K562 (cell line): ENCODE data around the gene PROM2. TPM values are rescaled to one million over a fixed set of nuclear protein-coding genes. Genes with fewer than 3 reads are reported as not detected.

Experiments used
- ATAC-seq: fragments of 200-7000 bp; cut with Tn5 transposase; 3 replicates; pipeline ENCODE4 v1.9.1; 2020; ENCODE audit warnings: moderate library complexity
- BruUV-seq: library from RNA; stranded (reverse); fragments of 400-500 nt; replicated peaks from 2 replicates; lab custom pipeline; 2021; lab: Mats Ljungman, UMichigan
- CTCF ChIA-PET: fragments of 300-600 bp; formaldehyde crosslinking; extraction: SDS; loops from one replicate; lab custom pipeline; 2021; ENCODE audit warnings: low intra/inter-chr PET ratio; lab: Yijun Ruan, JAX
- POLR2A ChIA-PET: fragments of 300-600, 350-650 bp; sonication (Branson Sonifier 250); formaldehyde crosslinking; extraction: SDS; loops from one replicate; lab custom pipeline; 2021; ENCODE audit warnings: antibody characterized with exemption, inconsistent platforms; lab: Yijun Ruan, JAX
- DNase-seq, 4 experiments: peaks; one replicate each; pipeline versions ENCODE4 v3.0.0 to v3.0.0-alpha.2; 2011 to 2018; ENCODE audit warnings: low spot score in 3 of 4, mixed read lengths in 3 of 4; ENCODE audit errors: extremely low read depth in 1 of 4
- FAIRE-seq: peaks from 2 replicates; lab custom pipeline; 2011; peaks lifted over from hg19 to GRCh38; lab: Jason Lieb, UNC
- H2AFZ ChIP-seq: 2 replicates; pipeline ENCODE4 v1.6.0; 2011; ENCODE audit warnings: low read depth, low read length, control low read depth, inconsistent platforms
- H3K27ac ChIP-seq: fragments of 200-600 bp; 3 replicates; pipeline ENCODE4 v1.8.0; 2011; ENCODE audit warnings: low read depth, mild to moderate bottlenecking, control low read depth, inconsistent platforms, low read length, moderate library complexity, mixed read lengths; ENCODE audit errors: extremely low read depth
- H3K27me3 ChIP-seq, 2 experiments: fragments of 300-600 bp in 1 of 2; 2 replicates in 1 of 2; 3 replicates in 1 of 2; pipeline versions ENCODE4 v1.6.0 to v1.8.0; 2011; ENCODE audit warnings: inconsistent platforms in 2 of 2, low read length in 2 of 2, mild to moderate bottlenecking in 1 of 2, mixed read lengths in 1 of 2, moderate library complexity in 1 of 2; ENCODE audit not compliant: control insufficient read depth in 2 of 2, insufficient read depth in 2 of 2
- H3K36me3 ChIP-seq: fragments of 300-600 bp; 3 replicates; pipeline ENCODE4 v1.8.0; 2011; ENCODE audit warnings: mild to moderate bottlenecking, low read length, inconsistent platforms; ENCODE audit not compliant: control insufficient read depth, insufficient read depth
- H3K4me1 ChIP-seq, 2 experiments: fragments of 200-600 bp in 1 of 2; replicated peaks in 1 of 2; 2 replicates in 1 of 2; 3 replicates in 1 of 2; pipeline versions ENCODE4 v1.5.1 to v1.8.0; 2011; ENCODE audit warnings: inconsistent platforms in 2 of 2, low read length in 2 of 2, mild to moderate bottlenecking in 1 of 2, mixed read lengths in 1 of 2, moderate library complexity in 1 of 2; ENCODE audit not compliant: control insufficient read depth in 2 of 2, insufficient read depth in 2 of 2
- H3K4me2 ChIP-seq: 2 replicates; pipeline ENCODE4 v1.6.1; 2011; ENCODE audit warnings: low read length, control low read depth, inconsistent platforms, mixed read lengths; ENCODE audit not compliant: insufficient read depth
- H3K4me3 ChIP-seq: fragments of 200-600 bp; sonication (generic), shearing (Covaris generic); 2 replicates; pipeline ENCODE4 v1.5.1; 2016; ENCODE audit warnings: control low read depth, inconsistent platforms
- H3K79me2 ChIP-seq: fragments of 200-600 bp; 3 replicates; pipeline ENCODE4 v1.8.0; 2011; ENCODE audit warnings: low read length, inconsistent platforms; ENCODE audit not compliant: control insufficient read depth, insufficient read depth
- H3K9ac ChIP-seq, 2 experiments: 2 replicates each; pipeline versions ENCODE4 v1.6.0 to v1.6.1; 2011; ENCODE audit warnings: low read depth in 2 of 2, low read length in 2 of 2, control low read depth in 1 of 2, inconsistent platforms in 1 of 2, mild to moderate bottlenecking in 1 of 2, mixed read lengths in 1 of 2; ENCODE audit not compliant: insufficient read depth in 1 of 2
- H3K9me1 ChIP-seq: one replicate; pipeline ENCODE4 v1.6.0; 2011; ENCODE audit warnings: inconsistent platforms, mild to moderate bottlenecking, low read length, moderate library complexity; ENCODE audit not compliant: control insufficient read depth, insufficient read depth
- H3K9me3 ChIP-seq: replicated peaks from 2 replicates; pipeline ENCODE4 v1.5.1; 2011; ENCODE audit warnings: low read depth, low read length, inconsistent platforms; ENCODE audit not compliant: control insufficient read depth, insufficient read depth
- H4K20me1 ChIP-seq: replicated peaks from 2 replicates; pipeline ENCODE4 v1.6.1; 2011; ENCODE audit warnings: low read length, inconsistent platforms, mixed read lengths; ENCODE audit not compliant: control insufficient read depth, insufficient read depth
- FOXA3 ChIP-seq, 2 experiments: fragments of 450-650 bp in 1 of 2; sonication (generic) in 1 of 2; formaldehyde crosslinking; IDR thresholded peaks in 1 of 2; conservative IDR thresholded peaks in 1 of 2; 2 replicates each; pipeline versions ENCODE4 v1.4.0 to v1.8.0; 2020 to 2022; ENCODE audit warnings: mild to moderate bottlenecking in 2 of 2, missing genetic modification reagents in 1 of 2
- GATAD2A ChIP-seq: fragments of 450-650 bp; IDR thresholded peaks from 2 replicates; pipeline ENCODE4 v1.6.1; 2017
- HEY1 ChIP-seq: fragments of 250-450 bp; sonication (Bioruptor Pico); IDR thresholded peaks from 2 replicates; pipeline ENCODE4 v1.5.0; 2020; ENCODE audit warnings: mild to moderate bottlenecking, moderate library complexity, borderline replicate concordance
- MAX ChIP-seq: sonication (generic); formaldehyde crosslinking; IDR thresholded peaks from 2 replicates; pipeline ENCODE4 v1.9.0; 2022; ENCODE audit warnings: mild to moderate bottlenecking, missing genetic modification reagents
- MCM7 ChIP-seq, 2 experiments: fragments of 450-650 bp; IDR thresholded peaks; 2 replicates each; pipeline ENCODE4 v1.6.1; 2016 to 2018
- MNT ChIP-seq, 2 experiments: fragments of 450-650 bp; conservative IDR thresholded peaks; 2 replicates each; pipeline ENCODE4 v1.6.1; 2017; ENCODE audit warnings: mild to moderate bottlenecking in 2 of 2, moderate library complexity in 2 of 2
- PBX2 ChIP-seq, 2 experiments: IDR thresholded peaks in 1 of 2; conservative IDR thresholded peaks in 1 of 2; 2 replicates each; pipeline ENCODE4 v1.6.1; 2016; ENCODE audit warnings: low read depth in 2 of 2, mild to moderate bottlenecking in 1 of 2, missing compliant biosample characterization in 1 of 2, missing genetic modification characterization in 1 of 2, moderate library complexity in 1 of 2
- POLR2AphosphoS2 ChIP-seq: IDR thresholded peaks from 2 replicates; pipeline ENCODE4 v1.6.1; 2012; ENCODE audit warnings: low read length, improper control_type of control experiment
- POLR2B ChIP-seq: fragments of 450-650 bp; IDR thresholded peaks from 2 replicates; pipeline ENCODE4 v1.6.1; 2018; ENCODE audit warnings: low read depth; ENCODE audit not compliant: partially characterized antibody
- POU5F1 ChIP-seq: fragments of 150-350 bp; IDR thresholded peaks from 2 replicates; pipeline ENCODE4 v1.6.1; 2014; ENCODE audit warnings: borderline replicate concordance, low read length, low read depth, mild to moderate bottlenecking; ENCODE audit not compliant: partially characterized antibody
- SNRNP70 ChIP-seq: fragments of 200-400 bp; formaldehyde crosslinking; optimal IDR thresholded peaks from 2 replicates; pipeline ENCODE3; 2017; ENCODE audit warnings: low read depth, low read length
- SREBF2 ChIP-seq: sonication (generic); formaldehyde crosslinking; IDR thresholded peaks from 2 replicates; pipeline ENCODE4 v1.4.0; 2020; ENCODE audit warnings: mild to moderate bottlenecking, missing genetic modification reagents
- TFE3 ChIP-seq: fragments of 450-650 bp; formaldehyde crosslinking; IDR thresholded peaks from 2 replicates; pipeline ENCODE4 v1.4.0; 2020; ENCODE audit warnings: mild to moderate bottlenecking, mixed read lengths
- ZNF3 ChIP-seq: fragments of 250-450 bp; sonication (Bioruptor Pico); IDR thresholded peaks from 2 replicates; pipeline ENCODE4 v1.5.0; 2021; ENCODE audit warnings: mild to moderate bottlenecking, moderate library complexity
- ZNF445 ChIP-seq: fragments of 250-450 bp; sonication (Bioruptor Pico); IDR thresholded peaks from 2 replicates; pipeline ENCODE4 v1.4.0; 2020; ENCODE audit warnings: low read depth, mild to moderate bottlenecking, moderate library complexity
- ZNF830 ChIP-seq: fragments of 250-450 bp; sonication (Bioruptor Pico); IDR thresholded peaks from 2 replicates; pipeline ENCODE4 v1.5.0; 2021; ENCODE audit warnings: mild to moderate bottlenecking
- WGBS: fragments of 100-300 bp; shearing (Covaris generic); methylation state at CpG from one replicate; pipeline ENCODE4 v1.1.6; 2016; ENCODE audit warnings: low coverage, mixed read lengths; ENCODE audit not compliant: insufficient coverage; ENCODE audit errors: missing lambda C conversion rate; 5-methylcytosine and 5-hydroxymethylcytosine counted together
- in situ Hi-C: fragments of 300-500 bp; cut with MboI; formaldehyde crosslinking; loops from 4 replicates; pipeline ENCODE4 v1.15.0; 2018; ENCODE audit warnings: inconsistent platforms, mixed read lengths
- intact Hi-C: fragments of 100-400 bp; cut with micrococcal nuclease; formaldehyde crosslinking; loops from 2 replicates; pipeline ENCODE4 v1.14.2; 2022
- polyA plus RNA-seq, 8 experiments: library from polyadenylated mRNA; depleted of rRNA in 4 of 8; stranded (reverse) in 5 of 8; unstranded in 3 of 8; fragments of >200 nt; fragmentation: Nextera tagmentation in 2 of 8; fragmentation: Illumina TruSeq in 1 of 8; extraction: Ambion mirVana in 2 of 8; extraction: Trizol in 1 of 8; gene quantifications; 2 replicates each; pipeline versions ENCODE4 v1.2.1 to v1.2.3, GENCODE V29; 2011 to 2014; ENCODE audit warnings: inconsistent platforms in 1 of 8, missing spikeins in 1 of 8
- total RNA-seq, 7 experiments: library from RNA; depleted of rRNA in 6 of 7; stranded (reverse); fragments of >200 nt in 6 of 7; fragmentation: Illumina TruSeq in 2 of 7; extraction: Trizol in 2 of 7; gene quantifications; 2 replicates each; pipeline versions ENCODE4 v1.2.1 to v1.2.3, GENCODE V29; 2011 to 2021; ENCODE audit warnings: low replicate concordance in 1 of 7

PROM2 gene
- total and polyA plus RNA-seq, 9 of the 15 experiments (the other 6 are each of a cell fraction or from before 2014, with no cell fraction given): not detected

GRCh38 chr2:95279435-95280035 lies 5.3 kb downstream of the PROM2 start:
- ATAC-seq (no peak), FAIRE-seq (no peak), DNase-seq (no peak)
- Histone ChIP-seq H3K4me2 (no peak overlapping the region), H3K27me3 (peaks cover 2 to 43% of the 10 kb centered on the region in 2 experiments; a peak in 4 of 5 replicates), H3K9ac (no peak overlapping the region), H3K4me3 (no peak overlapping the region), H3K36me3 (no peaks in the 10 kb centered on the region), H3K9me3 (no peaks in the 10 kb centered on the region), H3K4me1 (peaks cover 0 to 18% of the 10 kb centered on the region in 2 experiments; a peak in 2 of 5 replicates), H3K9me1 (no peaks in the 10 kb centered on the region)
- in situ Hi-C loops (no loop called here), intact Hi-C loops (no loop called here)
- POLR2A ChIA-PET: no interaction called here
- CTCF ChIA-PET: no interaction called here
- TF ChIP-seq HEY1 (CRISPR knock-in tag): no peak
- TF ChIP-seq ZNF830 (CRISPR knock-in tag): no peak
- TF ChIP-seq TFE3 (CRISPR knock-in tag): no peak
- TF ChIP-seq POLR2B: no peak
- no peak for TF ChIP-seq SREBF2 (CRISPR knock-in tag)
- TF ChIP-seq MCM7 (IDR thresholded peaks at IDR 0.05): no peak
- TF ChIP-seq MNT (conservative IDR thresholded peaks at IDR 0.05): no peak
- TF ChIP-seq POU5F1: no peak
- no peak for TF ChIP-seq ZNF3 (CRISPR knock-in tag)
- no peak for TF ChIP-seq PBX2 (CRISPR knock-in tag; IDR thresholded peaks at IDR 0.05; ENCODE audit: low read depth)
- TF ChIP-seq PBX2 (tag; conservative IDR thresholded peaks at IDR 0.05; ENCODE audit: low read depth): no peak
- TF ChIP-seq FOXA3 (CRISPR knock-in tag; conservative IDR thresholded peaks at IDR 0.05 in 1 of 2, IDR thresholded peaks at IDR 0.05 in 1 of 2): no peak
- TF ChIP-seq POLR2AphosphoS2: no peak
- TF ChIP-seq ZNF445: no peak
- TF ChIP-seq GATAD2A: no peak
- no peak for TF ChIP-seq SNRNP70
- TF ChIP-seq MAX (CRISPR knock-in tag): no peak
- TF ChIP-seq, all 486 proteins: peak for 0
- Histone ChIP-seq H3K27ac (no peak overlapping the region), H4K20me1 (no peaks in the 10 kb centered on the region), H3K79me2 (no peaks in the 10 kb centered on the region), H2AFZ (no peak overlapping the region)
- under 1% methylated on average over 19 of the region's 19 CpGs for WGBS
- no TSS peak for BruUV-seq
